GM19328 (cell line): ENCODE measurements around the gene KCNQ1OT1.
A peak's percentile ranks its signal among the peaks of the same experiment; 100 is the strongest.

Experiments used
- ATAC-seq: cut with Tn5 transposase; IDR thresholded peaks from one replicate; pipeline ENCODE4 v1.9.1; 2021; ENCODE audit warnings: mild to moderate bottlenecking, moderate library complexity; ENCODE audit not compliant: unreplicated experiment

Gene KCNQ1OT1

GRCh38 chr11:2699531-2700414, at the start of gene KCNQ1OT1:
TSS of gene KCNQ1OT1 (minus strand) at chr11:2699994.
- peak; percentile 82 for ATAC-seq

DNA sequence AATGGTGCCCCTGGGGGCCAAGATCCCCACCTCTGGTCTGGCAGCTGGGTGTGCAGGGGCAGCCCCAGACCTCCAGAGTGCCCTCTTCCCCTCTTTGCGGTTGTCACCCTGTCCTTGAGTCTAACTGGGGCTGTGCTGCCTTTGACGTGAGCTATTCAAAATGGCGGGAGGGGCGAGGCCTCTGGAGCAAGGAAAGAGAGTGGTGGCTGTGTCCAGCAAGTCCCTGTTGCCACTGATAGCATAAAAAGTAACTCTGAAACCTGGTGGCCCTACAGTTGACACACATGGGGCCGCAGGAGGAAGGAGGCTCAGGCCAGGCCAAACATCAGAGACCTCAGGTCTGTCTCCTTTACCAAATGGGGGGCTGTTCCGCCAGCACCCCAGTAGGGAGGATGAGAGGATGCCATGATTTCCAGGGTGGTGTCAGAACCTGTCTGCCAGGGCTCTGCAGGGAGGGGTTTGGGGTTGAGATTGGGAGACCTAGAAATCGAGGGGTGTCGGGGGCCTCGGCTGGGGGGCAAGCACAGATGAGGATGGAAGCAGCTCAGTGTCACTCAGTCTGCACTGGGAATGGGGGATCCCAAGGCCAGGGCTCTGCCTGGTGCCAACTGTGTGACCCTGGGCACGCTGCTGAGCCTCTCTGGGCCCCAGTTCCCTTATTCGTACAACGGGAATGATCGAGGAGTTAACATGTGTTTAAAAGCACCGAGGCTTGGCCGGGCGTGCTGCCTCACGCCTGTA, 49.2 kb upstream of the KCNQ1OT1 start:
- no peak for ATAC-seq

- no peak for ATAC-seq
These were observed 48.4 kb upstream of the KCNQ1OT1 start for GRCh38 chr11:2748061-2748813.

GRCh38 chr11:2747248-2748027, 47.6 kb upstream of the KCNQ1OT1 start:
- ATAC-seq = no peak

DNA sequence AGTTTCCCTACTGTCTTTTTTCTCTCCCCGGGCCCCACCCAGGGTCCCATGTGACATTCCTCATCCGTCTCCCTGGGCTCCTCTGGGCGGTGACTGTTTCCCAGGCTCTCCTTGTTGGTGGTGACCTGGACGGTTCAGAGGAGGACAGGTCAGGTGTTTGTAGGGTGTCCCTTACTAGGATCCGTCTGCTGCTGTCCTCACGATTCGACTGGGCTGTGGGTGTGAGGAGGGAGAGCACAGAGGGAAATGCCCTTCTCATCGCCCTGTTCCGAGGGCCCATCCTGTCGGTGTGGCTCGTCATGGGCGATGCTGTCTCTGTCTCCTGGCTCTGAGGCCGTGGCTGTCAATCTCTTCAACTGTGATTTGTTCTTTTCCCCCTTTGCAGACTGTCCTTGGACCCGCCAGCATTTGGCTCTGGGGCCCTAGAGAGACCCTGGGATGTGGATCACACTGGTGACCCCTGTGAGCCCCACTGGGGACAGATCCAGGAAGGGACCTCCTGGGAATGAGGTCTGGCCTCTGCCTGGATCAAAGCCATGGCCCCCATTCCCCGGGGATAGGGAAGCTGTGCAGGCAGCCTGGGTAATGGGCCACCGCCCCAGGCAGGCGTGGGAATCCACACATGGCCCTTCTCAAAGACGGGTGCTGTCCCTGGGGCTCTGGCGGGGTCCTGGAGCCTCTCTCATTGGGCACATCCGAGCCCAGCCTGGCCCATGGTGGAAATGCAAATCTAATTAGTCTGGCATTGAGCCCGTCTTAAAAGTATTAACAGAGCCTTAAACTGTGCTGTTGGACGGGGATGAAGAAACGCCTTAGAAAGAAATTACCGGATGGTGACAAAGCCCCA, 46.8 kb upstream of the KCNQ1OT1 start:
- ATAC-seq = no peak

DNA sequence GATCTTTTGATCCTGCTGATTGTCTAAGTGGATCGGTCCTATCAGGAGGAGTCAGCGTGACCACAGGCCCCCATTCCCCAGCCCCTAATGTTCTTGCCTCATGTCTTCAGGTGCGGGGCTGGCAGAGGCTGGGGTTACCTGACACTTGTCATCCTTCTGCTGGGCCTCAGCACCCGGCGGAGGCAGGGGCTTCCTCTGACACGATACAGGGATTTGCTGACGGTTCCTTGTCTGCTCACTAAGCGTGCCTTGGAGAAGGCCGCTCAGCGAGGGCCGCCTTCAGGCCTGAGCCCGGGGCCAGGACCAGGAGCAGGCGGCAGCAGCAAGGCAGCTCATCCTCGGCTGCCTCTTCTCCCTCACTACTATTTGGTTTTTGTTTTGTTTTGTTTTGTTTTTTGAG, 45.7 kb upstream of the KCNQ1OT1 start:
- no peak for ATAC-seq

- no peak for ATAC-seq
These were observed 44.4 kb upstream of the KCNQ1OT1 start for GRCh38 chr11:2744166-2744565.

DNA sequence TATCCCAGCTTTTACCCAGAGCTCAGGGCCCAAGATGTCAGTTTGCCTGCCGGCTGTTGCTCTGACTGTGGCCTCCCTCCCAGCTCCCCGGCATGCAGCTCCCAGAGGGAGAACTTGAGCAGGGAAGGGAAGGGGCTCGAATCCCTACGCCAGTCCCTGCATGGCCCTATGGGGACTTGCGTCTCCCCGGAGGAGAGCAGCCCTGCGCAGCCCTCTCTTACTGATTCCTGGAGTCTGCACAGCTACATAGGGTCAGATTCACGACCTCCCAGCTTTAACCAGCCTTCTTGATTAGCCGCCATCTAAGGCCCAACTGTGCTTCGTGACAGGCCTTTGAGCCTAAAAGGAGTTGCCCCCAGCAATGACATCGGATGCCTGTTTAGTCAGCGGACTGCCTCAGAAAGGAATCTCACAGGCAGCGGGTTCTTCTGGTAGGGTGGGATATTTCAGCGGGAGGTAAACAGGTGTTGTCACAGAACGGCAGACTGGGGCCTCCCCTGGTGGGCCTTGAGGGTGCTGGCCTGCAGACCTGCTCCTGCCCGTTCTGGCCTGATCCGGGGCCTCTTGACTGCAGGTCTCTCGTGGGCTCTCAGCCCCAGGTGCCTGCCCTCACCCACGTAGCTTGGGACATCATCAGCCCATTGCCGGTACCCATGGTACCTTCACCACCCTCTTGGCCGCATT, 43.8 kb upstream of the KCNQ1OT1 start:
- ATAC-seq = no peak

GRCh38 chr11:2742611-2743426, 43.0 kb upstream of the KCNQ1OT1 start:
- no peak for ATAC-seq

GRCh38 chr11:2742201-2742600, 42.4 kb upstream of the KCNQ1OT1 start:
- no peak for ATAC-seq

GRCh38 chr11:2741377-2742131, 41.8 kb upstream of the KCNQ1OT1 start:
- ATAC-seq = no peak

DNA sequence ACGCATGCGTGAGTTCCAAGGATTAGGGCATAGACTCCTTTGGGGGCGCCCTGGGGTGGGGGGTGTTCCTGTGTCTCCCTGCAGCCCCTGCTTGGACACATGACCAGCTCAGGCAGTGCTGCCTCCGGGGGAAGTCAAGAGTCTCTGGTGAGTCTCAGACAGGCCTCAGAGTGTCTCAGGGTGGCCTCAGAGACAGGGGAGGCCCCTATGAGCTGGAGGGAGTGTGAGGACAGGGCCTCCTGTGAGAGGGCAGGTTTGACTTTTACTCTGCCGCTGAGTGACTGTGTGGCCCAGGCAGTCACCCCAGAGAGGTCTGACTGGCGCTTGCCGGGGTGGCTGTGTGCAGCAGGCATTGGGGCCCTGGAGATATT, 41.2 kb upstream of the KCNQ1OT1 start:
- ATAC-seq = no peak

DNA sequence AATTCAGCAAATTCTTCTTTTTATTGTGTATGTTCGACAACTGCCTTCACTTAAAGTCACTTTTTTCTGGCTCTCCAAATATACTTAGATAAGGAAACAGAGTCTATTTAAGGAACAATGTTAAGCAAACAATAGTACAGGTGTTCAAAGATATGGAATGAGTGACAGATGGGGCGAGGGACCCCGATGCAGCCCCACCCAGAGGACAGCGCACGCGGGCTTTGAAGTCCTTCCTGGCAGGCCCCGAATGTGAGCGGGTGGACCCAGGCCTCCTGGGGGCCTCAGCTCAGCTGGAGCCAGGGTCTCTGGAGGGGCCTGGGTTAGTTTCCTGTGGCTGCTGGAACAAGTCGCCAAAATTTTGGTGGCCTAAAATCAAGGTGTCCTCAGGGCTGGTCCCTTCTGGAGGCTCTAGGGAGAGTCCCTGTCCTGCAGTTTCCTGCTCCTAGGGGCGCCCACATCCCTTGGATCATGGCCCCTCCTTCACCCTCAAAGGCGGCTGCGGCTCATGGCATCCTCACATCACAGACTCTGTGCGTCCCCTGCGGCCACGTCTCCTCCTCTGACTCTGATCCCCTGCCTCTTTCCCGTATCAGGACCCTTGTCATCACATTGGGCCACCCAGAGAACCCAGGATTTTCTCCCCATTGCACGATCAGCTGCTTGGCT, 40.6 kb upstream of the KCNQ1OT1 start:
- ATAC-seq = no peak

DNA sequence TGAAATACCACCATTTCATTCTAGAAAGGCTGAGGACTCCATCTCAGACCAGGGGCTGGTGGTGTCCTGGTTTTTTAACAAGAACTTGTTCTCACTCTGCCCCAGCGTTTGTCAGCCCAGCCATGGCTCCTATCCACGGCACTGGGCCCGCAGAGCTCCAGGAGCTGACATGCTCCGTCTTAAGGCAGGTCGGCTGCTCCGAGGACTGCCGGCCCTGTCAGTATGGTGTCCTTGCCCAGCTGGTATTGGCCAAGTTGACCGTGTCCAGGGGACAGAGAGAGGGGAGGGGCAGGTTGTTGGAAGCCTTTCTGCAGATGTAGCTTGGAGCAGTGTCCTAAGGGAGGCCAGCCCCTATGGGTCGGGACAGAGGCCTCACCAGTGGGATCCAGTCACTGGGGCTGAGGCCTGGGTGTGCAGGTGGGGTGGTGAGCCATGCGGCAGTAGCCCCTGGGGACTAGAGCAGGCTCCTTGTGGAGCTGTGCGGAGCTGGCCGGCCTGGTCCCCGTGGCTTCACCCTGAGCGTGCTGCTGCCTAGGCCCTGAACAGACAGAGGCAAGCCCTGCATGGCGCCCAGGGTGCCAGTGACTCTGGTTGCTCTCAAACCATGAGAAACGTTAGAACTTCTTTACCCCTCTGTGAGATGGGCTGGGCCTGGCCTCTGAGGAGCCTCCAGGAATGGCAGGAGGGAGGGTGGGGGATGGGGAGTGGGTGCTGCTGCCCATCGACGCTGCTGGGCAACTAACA, 39.9 kb upstream of the KCNQ1OT1 start:
- no peak for ATAC-seq

- no peak for ATAC-seq
These were observed 39.0 kb upstream of the KCNQ1OT1 start for GRCh38 chr11:2738551-2739431.
